ENCODE measurements around the gene GLB1L.

GLB1L gene

DNA sequence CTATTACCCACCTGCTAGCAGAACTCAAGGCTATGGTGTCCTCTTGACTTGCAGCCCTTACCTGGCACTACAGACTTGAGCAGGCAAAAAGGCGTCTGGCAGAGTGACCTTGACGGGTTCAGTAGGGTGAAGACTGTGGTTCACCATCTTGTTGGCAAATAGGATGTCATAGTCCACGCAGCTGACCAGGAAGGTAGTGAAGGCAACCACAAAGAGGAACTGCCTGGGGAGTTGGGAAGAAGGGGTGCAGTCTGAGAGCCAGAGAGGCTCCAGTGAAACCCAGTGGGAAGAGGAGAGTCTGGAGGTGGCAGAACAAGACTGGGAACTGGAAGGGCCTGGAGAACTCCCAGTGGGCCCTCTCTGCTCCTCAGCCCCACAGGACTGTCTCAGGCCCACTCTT is 19.9 kb downstream of the GLB1L start:
- DNase-seq (ENCODE audit: low spot score), result no peak

DNA sequence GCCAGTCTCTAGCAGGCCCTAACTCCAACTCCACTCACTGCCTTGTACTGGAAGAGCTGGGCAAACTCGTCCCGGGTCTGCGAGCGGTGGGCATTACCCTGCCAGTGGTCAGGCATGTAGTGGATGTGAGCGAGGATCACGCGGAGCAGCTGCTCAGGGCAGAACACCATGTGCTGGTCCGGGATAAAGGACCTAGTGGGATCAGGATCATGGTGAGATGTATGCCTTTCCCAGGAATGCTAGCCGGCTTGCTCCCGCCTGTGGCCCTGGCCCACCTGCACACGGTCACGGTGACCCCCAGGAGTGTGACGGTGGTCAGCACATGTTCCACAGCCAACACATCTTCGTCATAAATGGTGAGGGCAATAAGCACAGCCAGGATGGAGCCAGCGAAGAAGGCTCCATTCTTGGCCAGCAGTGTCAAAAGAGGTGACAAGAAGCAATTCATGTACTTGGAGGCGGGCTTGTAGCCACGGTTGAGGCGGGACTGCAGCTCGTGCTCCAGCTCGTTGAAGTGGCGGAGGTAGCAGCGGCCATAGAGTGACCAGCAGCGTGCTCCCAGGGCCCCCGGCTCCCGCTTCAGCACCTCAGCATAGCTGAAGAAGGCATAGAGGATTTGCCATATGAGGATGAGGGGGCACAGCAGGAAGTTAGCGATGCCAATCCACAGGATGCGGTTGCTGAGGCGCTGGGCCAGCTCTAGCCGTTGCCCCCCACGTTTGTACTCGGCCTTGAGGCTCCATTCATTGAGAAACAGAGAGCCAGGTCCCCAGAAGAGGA is 21.2 kb downstream of the GLB1L start:
- no peak for DNase-seq (ENCODE audit: low spot score)

DNA sequence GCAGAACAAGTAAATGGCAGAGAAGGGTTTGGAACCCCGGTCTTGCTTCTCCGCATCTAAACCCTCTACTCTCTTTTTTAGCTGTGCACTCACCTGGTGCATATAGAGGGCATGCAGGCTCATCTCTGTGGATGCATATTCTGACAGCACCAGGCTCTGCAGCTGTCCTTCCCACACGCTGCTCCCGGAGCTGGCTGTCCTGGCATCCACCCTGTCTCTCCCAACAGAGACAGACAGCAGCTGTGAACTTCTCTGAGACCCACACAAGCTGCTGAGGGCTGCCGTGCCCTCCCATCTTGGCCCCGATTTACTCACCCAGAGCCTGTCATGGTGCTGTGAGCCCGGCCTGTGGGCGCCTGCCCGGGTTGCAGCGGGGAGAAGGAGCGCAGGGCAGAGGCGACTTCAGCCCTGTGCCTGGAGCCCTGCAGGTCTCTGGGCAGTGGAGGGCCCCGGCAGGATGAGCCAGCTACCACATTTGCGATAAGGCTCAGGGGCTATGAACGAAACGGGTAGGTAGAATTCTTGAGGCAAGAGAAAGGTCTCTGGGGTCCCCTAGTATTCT is 23.2 kb downstream of the GLB1L start:
- no peak for DNase-seq (ENCODE audit: low spot score)

DNA sequence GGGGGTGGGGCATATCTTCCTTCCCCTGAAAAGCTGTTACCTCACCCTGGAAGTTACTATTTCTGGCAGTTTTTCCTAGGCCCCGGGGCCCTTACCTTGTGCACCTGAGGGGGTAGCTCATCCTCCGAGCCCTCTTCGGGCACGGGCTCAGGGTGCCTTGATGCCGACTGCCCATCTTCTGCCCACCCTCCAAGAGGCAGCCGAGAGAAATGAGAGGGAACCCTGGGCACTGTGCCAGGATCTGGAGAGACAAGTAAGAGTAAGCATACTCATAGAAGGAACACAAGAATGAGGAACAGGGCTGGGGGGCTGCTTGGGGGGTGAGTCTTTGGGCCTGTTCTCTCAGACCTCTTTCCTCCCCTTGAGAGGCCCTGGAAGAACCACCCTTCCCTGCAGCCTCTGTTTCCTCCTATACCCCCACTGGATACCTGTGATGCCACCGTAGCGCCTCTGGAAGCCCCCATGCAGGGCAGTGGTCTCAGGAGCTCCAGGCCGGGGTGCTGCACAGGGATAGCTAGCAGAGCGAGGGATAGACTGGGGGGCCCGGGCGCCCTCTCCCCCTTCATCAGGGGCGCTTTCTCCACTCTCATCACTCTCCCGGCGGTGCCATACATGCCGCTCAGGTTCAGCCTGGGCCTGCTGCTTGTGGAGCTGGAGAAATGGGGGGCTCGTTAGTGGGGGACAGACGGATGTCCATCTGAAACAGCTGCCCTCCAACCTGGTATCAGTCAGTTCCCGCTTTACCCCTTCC is 24.4 kb downstream of the GLB1L start:
- no peak for DNase-seq (ENCODE audit: low spot score)

DNA sequence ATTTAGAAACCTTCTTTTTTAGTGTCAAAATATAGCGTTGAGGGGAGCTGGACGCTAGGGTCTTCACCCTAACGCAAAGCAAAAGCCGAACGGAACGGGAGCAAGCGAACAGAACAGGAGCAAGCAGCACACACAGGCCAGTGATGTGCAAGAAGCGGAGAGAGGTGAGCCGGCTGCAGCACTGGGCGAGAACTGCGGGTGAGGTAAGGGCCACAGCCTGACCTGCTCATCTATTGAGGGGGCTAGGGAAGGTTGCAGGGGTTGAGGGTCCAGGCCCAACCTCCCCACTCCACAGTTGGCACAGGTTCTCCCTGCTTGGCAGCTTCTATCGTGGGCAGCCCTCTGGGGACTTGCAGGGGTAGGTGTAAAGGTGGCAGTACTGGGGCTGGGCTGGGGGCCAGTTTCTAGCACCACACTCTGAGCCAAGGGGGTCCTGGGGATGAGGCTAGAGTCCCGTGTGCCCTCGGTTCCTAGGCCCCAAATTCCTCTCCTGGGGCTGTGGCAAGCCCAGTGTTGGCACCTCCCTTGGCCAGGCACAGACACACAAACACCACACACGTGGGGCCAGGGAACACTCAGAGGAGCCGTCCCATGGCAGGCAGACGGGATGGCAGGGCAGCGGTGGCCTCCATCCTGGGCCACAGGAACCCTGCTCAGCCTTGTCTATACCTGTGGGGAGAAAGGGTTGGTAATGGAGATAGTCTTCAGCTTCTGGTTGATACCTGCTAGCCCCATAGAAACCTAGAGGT is 25.3 kb downstream of the GLB1L start:
- no peak for DNase-seq (ENCODE audit: low spot score)

DNA sequence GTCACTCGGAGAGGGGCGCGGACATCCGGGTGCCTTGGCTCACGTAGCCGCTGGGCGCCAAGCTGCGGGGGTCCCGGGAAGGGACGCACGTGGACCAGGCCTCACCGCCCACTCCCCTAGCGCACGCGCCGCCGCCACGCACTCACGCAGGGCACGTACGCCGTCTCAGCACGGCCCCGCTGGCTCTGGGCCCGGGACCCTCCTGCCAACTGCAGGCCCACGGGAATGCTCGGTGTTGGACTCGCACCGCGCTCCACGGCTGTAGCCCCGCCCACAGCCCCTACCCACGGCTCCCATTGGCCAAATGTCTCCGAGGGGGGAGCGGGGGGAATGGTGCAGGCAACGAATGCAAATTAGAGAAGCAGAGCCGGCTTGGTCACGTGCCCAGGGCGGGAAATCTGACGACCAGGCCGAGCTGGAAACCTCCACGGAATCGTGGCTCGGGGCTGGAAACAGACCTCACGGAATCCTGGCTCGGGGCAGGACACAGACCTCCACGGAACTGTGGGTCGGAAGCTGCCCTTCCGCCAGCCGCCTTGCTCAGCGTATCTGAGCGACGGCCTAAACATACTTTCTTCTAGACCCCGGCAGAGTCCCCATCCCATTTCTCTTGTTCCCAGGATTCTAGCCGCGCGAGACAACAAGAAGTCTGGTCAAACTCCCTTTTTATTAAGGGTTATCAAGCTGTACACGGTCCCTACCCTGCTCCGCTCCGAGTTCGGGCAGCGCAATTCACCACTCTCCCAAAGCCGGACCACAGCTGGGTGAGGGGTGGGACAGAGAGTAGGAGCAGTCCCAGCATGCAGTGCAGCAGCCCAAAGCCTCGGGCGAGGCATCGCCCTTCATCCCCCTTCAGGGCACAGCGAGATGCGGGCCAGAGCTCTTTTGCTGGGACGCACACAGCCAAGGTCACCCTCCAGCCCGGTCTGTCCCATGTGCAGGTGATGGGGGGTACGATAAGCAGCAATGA is 26.2 kb downstream of the GLB1L start, which contains the start of gene ABCB6:
TSS of gene ABCB6 (minus strand) at position 227 of the 970 bp plus-strand sequence. CDS start 285 bp downstream, outside the sequence.
- peak; percentile 96 for DNase-seq (ENCODE audit: low spot score)

DNA sequence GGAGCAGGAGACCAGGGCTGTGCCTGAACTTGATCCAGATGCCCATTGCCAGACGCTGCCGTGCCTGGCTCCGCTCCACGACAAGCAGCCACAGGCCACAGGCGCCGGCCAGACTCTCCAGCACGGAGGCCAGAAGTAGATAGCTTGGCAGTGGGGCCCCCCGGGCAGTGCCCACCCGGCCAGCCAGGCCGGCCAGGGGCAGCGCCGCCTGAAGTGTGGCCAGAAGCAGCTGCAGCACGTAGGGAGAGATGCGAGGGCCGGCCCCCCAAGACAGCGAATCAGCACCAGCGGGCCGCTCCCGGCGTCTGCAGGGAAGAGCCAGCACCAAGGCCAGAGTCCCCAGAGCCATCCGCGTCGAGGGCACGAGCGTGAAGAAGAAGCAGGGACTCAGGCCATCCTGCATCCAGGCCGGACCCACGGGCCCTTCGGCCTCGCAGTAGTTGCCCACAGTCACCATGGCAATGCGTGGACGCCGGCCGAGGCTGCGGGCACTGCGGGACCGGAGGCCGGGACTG is 27.0 kb downstream of the GLB1L start:
- no peak for DNase-seq (ENCODE audit: low spot score)

DNA sequence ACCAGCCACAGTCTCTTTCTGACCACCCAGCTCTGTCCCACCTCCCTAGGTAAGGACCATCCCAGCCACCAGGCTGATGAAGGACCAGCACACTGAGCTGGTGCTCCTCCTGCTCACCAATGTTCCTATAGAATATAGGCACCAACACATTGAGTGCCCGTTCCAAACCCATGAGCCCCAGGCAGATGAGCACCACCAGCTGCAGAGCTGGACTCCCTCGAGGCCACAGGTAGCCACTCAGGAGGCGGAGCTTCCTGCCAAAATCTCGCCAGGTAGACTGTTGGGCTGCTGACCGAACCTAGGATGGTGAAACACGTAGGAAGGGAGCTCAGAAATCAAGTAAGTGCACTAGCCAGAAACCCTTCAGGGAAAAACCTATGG is 28.7 kb downstream of the GLB1L start:
- no peak for DNase-seq (ENCODE audit: low spot score)

DNA sequence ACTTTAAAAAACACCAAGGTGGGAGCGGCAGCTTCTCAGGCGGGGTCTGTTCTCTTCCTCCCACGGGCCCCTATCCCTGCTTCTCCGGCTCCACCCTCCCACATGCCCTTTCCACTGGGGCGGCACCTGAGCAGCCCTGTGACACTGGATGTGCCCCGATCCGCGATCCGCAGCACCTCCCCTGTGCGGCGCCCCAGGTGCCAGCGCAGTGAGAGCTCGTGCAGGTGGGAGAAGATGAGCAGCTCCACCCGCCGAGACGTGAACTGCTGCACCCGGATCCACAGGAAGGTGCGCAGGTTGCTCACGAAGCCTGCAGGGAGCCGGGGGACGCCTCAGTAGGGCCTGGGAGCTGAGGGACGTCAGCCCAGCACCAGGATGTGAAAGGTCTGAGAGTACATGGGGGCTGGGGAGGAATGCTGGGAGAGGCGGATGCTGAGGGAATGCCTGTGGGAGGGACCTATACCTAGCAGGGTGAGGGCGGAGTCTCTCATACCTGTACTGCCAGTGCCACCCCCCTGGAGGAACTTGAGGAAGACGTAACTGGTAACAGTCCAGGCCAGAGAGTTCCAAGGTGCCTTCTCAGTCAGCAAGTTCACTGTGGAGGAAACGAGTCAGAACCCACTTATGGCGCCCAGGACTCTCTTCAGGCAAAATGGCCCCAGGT is 29.2 kb downstream of the GLB1L start:
- no peak for DNase-seq (ENCODE audit: low spot score)

DNA sequence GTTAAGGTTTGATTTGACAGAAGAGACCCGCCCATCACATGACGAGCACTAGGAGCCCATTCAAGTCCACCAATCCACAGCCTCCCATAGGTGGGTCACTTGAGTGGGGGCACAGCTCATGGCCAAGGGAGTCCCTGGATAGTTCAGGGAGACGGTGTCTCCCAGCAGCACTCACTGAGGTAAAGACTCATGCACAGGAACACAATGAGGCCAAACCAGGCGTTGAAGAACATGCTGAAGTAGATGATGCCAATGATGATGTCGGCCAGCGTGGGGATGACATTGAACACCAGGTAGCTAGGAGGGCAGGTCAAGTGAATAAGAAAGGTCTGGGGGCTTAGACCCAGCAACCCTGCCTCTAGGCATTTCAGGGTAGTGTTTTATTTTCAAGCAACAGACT is 30.5 kb downstream of the GLB1L start:
- DNase-seq (ENCODE audit: low spot score), result no peak

DNA sequence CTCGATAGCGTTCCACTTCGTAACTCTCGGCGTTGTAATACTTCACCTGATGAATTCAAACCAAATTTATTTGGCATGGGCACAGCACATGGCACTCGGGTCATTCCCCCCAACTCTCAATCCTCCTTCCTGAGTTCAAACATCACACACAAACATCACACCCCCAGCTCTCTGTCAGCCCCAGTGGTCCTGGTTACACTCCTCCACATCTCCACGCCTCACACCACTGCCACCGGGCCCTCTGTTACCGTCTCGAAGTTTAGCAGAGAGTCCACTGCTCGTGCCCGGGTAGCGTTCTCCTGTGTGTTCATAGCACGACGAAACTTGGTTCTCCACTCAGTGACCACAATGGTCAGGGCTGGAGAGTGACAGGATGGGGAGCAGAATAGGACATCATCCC is 31.1 kb downstream of the GLB1L start:
- DNase-seq (ENCODE audit: low spot score), result no peak

DNA sequence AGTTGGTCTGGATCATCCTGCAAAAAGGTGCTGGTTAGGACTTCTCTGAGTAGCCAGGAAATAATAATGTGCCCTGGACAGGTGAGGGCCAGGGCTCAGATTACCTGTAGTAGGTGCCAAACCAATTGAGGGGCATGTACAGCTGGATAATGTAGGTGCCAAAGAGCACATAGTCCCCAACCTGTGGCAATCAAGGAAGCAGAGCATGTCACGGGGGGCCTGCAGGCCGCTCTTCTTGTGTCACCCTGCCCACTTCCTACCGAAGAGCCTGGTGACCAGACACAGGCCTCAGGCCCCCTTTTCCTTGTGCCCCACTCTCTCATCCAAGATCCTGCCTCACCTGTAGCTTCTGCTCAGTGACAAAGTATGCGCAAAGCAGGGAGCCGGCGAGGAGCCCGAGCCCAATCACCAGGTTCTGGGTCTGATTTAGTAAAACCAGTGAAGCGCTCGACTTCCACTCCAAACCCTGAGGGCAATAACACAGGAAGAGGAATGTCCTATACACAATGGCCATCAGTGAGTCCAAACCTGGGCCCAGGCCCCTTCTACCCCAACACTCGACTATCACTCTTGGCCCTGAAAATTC is 31.7 kb downstream of the GLB1L start:
- DNase-seq (ENCODE audit: low spot score), result no peak

DNA sequence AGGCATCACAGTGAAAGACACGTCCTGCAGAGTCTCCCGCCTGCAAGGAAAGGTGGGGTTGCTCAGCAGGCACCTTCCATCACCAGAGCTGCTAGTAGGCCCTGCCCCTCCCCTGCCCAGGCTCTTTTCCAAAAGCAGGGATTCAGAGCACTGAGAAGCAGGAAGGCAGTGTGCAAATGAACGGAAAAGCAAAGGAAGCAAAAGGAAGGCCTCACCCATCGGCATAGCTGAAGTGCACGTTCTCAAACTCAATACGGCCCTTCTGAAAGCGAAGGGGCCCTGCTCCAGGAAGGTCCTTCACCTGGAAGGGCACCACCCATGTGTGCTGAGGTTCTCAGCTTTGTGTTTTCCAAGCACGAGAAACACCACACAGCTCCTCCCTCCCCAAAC is 32.2 kb downstream of the GLB1L start:
- DNase-seq (ENCODE audit: low spot score), result no peak

DNA sequence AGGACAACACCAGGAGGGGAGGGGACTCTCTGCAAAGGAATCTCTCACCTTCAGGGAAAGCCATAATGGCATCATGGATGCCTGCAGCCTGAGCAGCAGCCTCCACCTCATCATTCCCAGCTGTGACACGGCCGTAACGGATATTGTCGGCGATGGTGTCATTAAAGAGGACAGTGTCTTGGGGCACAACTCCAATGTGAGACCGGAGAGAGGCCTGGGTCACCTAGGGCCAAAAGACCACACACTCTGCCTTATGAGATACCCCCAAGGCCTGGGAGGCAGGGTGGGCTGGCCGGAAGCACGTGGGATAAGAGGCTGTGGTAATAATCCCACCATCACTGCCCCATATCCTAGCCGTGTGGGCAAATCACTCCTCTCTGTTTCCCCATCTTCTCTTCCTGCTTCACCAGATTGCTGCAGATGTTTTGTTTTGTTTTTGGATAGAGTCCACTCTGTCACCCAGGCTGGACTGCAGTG is 34.3 kb downstream of the GLB1L start:
- no peak for DNase-seq (ENCODE audit: low spot score)

DNA sequence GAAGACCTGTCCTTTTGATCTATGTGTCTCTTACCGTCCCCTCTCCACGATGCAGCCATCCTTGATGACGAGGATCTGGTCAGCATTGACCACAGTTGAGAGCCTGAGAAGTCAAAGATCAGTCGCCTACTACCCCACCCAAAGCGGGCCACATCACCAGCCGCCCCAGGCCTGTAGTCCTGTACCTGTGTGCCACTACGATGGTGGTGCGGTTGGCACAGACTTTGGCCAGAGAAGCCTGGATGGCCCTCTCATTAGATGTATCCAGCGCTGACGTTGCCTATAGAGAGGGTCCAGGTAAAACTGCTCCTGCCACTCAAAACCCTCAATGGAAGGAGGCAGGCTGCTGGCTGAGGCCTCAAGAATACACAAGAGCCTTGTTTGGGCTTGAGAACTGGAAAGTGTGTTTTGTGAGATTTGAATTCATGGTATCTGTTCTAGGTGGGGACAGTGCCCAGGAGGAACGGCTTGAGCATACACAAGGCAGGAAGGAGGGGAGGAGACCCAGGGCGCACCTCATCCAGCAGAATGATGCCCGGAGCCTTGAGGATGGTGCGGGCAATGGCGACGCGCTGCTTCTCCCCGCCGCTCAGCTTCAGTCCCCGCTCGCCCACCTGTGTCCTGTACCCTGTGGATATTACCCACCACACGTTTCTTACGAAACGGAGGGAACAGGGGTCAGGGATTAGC is 34.9 kb downstream of the GLB1L start:
- no peak for DNase-seq (ENCODE audit: low spot score)

DNA sequence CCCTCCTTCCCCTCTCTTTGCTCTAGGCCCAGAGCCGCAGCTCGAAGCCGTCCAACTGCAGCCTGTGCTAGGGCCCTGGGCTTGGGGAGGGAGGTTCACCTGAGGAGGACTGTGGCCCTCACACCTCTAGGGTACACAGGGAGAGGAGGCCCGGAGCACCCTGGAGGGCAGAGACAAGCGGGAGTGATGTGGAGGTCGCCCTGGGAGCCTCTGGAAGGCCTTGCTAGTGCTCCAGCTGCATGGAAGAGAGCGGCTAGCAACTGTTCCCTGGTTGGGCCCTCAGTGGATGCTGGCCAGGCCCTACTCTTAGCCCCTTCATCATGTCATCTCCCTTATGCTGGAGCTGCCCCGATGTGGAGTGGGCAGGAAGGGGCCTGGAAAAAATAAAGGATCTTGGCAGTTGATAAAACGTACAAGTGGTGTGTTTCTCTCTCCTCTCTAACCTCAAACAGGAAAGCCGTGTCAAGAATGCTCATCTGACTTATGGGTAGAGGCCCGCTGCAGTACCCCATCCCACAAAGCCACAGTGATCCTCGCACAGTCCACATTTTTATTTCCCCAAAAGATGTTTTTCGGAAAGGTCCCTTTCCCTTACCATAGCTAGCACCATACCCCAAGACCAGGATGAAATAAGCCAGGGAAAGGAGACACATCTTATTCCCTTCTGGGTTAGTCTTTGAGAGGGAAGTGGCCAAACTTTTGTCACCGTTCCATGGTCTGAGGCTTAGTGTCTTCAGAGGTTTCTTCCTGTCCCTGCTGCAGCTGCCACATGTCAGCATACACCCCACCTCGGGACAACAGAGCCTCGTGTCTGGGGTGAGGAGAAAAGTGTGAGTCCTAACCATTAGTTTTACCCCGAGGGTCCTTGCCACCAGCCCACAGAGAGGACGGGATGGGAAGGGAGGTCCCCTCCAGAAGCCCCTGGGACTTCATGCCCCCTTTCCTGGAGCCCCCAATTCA is 35.7 kb downstream of the GLB1L start:
- DNase-seq (ENCODE audit: low spot score), result no peak

DNA sequence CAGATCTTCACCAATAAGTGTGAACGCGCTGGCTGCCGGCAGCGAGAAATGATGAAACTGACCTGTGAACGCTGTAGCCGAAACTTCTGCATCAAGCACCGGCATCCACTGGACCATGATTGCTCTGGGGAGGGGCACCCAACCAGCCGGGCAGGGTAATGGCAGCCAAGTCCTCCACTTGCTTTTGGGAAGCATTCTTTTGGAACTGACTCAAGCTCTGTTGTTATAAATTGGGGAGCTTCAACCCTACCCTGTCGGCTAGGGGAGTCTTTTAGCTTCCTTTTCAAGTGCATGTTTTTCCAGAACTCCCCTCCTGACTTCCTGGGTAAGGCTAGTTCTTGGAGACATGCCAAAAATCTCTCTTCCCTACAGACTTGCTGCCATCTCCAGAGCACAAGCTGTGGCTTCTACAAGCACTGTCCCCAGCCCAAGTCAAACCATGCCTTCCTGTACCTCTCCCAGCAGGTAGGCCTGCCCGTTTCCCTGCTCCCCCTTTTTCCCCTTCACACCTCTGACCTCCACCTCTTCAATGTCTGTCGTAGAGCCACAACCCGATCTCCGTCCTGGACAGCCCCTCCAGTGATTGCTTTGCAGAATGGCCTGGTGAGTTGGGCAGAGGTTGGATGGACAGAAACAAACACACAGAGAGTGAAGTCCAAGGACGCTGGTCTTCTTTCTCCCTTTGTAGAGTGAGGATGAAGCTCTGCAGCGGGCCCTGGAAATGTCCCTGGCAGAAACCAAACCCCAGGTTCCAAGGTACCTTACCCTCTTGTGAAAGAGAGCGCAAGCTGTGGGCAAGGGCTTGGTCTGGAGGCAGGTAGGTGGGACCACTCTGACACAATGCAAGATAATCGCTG is 37.1 kb downstream of the GLB1L start:
- DNase-seq (ENCODE audit: low spot score), result no peak
